Lung microvascular endothelial cell (primary cell): ENCODE data around the gene RAB3C. TPM values are rescaled to one million over a fixed set of nuclear protein-coding genes. Genes with fewer than 3 reads are reported as not detected.
A peak's percentile ranks its signal among the peaks of the same experiment; 100 is the strongest.
"Not testable (repeated sequence)": the region's sequence is repeated elsewhere in the genome, so short reads cannot be mapped to it uniquely, and the experiment has no call there.

Experiments
- DNase-seq, 2 donors: peaks; one replicate each; pipeline versions ENCODE4 v3.0.0 to v3.0.0-alpha.2; 2010; ENCODE audit warnings: low read depth in 2 of 2
- total RNA-seq: library from RNA; depleted of rRNA; stranded (reverse); fragments of >200 nt; gene quantifications from 2 replicates; pipeline ENCODE4 v1.2.1, GENCODE V29; 2014

Gene RAB3C
- total RNA-seq, 1 donor from 2014 or later: under 0.01 TPM

- not testable (repeated sequence) for DNase-seq
Observed at GRCh38 chr5:58602889-58603288, 20.0 kb downstream of the RAB3C start.

DNA sequence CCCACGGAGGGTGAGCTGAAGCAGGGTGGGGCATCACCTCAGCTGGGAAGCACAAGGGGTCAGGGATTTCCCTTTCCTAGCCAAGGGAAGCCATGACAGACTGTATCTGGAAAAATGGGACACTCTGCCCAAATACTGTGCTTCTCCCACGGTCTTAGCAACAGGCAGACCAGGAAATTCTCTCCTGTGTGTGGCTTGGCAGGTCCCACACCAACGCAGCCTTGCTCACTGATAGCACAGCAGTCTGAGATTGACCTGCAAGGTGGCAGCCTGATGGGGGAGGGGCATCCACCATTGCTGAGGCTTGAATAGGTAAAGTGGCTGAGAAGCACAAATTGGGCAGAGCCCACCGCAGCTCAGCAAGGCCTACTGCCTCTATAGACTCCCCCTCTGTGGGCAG lies 23.2 kb downstream of the RAB3C start:
- no peak for DNase-seq

DNA sequence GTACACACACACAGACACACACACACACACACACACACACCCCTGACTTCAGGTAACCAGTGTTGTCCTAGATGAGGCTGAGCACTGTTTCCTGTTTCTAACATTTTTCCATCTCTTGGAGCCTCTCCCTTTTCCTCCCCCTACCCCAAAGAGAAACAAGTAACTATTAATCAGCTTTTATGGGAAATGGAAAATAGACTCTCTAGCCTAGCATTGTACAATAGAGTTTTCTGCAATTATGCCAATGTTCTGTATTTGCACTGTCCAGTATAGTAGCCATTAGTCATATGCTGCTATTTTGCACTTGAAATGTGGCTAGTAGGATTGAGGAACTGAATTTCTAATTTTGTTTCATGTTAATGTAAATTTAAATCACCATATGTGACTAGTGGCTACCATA lies 33.1 kb downstream of the RAB3C start:
- DNase-seq: peak in 1 of 2 donors; percentile 85

DNA sequence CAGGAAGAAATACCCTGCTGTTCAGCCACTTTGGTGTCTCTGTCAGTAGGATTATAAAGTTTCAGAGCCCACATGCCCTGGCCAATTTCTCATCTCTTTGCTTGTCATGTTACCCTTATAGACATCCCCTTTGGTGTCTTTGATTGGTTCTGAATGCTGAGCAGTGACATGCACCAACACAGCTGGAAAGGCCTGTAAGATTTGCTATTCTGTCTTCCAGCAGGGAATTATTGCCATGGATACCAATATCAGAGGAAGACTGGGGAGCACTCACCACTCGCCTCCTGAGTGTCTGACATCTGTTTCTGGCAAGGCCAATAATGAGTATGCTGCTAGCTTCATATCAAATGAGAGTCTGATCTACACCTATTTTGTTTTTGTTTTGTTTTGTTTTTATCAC lies 34.4 kb downstream of the RAB3C start:
- DNase-seq: no peak

GRCh38 chr5:58620336-58620735 lies 37.5 kb downstream of the RAB3C start:
- no peak for DNase-seq

DNA sequence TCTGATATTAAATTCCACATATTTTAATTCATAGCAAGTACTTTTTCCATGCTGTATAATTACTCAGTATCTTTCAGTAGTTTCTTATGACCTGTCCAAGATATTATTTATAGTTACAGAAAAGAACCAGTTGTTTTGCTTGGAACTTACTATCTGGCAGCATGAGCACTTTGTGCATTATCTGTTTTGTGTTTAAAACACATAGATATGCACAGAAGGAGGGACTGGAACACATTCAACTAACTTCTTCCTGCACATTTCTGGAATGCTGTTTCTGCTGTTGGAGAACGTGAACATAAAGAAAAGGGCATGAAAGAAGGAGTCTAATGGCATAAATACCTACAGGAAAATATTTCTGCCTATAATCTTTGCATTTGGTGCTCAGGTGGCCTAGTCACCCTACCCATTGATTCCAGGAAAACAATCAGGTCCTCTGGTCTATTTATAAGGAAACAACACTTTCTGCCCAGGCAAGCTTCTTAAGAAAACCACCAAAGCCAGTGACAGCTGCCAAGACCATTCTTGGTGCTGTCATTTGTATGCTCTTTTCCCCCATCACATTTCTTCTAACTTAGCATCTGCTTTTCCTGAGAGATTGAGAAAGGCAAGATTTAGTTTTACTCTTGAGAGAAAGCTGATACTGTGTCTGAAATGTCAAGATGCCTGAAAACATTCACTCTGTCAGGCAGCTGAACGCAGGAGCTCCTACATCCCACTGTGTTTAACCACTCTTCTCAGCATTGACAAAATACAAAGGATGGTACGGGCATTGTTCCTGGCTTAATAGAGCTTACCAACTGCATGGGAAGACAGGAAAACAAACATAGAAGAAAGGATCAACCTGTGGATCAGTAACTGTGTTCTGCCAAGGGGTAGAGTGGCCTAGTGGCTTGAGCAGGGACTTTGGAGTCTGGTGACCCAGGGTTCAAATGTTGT lies 40.3 kb downstream of the RAB3C start:
- DNase-seq: no peak

DNA sequence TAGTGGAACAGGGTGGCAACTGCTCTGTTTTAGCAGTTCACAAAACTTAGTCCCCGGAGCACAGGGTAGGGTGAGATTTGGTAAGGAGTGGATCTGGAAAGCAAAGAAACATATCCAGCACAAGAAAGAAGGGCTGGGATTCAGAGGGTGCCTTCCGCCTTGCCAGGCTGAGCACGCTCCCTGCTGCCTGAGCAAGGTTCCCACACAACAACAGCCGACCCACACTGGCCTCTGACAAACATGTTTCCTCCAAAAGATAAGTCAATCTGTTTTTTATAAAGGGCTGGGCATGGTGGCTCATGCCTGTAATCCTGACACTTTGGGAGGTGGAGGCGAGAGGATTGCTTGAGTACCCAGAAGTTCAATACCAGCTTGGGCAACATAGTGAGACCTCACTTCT lies 45.8 kb downstream of the RAB3C start:
- DNase-seq: no peak

GRCh38 chr5:58629271-58630159 lies 46.6 kb downstream of the RAB3C start:
- DNase-seq: peak; percentile 61 to 69

- no peak for DNase-seq
Observed at GRCh38 chr5:58631895-58632294, 49.0 kb downstream of the RAB3C start.

- no peak for DNase-seq
Observed at GRCh38 chr5:58635416-58635815, 52.5 kb downstream of the RAB3C start.

DNA sequence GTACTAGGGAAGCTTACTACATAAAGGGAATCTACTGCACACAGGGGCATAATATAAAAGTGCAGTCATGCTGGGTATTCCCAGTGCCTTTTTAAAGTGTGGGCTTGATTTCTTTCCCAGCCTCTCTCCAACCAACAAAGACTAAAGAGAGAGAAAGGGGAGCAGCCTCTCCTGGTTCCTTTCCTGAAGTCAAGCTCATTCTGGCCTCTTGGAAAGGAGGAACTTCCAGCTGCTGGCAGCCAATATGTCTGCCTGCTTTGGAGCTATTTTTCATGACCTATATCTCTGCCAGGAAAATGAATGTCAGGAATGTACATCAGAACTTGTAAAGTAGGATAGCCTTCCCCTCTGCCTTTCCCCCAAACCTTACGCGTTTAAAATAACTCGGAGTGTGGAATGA lies 57.1 kb downstream of the RAB3C start:
- peak in 1 of 2 donors; percentile 9 for DNase-seq

- DNase-seq: peak in 1 of 2 donors; percentile 15
Observed at GRCh38 chr5:58641533-58641932, 58.7 kb downstream of the RAB3C start.

DNA sequence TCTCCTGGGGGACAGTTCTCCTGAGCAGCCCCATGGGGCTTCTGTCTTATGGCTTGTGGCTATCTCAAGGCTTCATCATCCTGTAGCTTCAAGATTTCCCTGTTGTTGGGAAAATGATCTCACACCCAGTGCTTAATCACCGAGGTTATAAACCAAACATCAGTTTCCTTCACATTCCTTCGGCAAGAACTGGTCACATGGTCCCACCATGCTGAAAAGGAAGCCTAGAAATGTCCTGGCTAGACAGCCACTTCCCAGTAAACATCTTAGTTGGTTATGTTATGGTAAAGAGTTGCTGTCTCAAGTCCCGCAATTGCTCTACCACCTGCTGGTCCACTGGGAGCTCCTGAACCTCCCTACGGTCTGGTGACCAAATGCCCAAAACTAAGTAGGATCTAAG lies 66.0 kb downstream of the RAB3C start:
- DNase-seq: peak in 1 of 2 donors; percentile 95

- DNase-seq: peak in 1 of 2 donors; percentile 38
Observed at GRCh38 chr5:58649716-58650115, 66.8 kb downstream of the RAB3C start.

- no peak for DNase-seq
Observed at GRCh38 chr5:58653521-58653920, 70.6 kb downstream of the RAB3C start.

GRCh38 chr5:58666141-58666540 lies 83.3 kb downstream of the RAB3C start:
- no peak for DNase-seq

- DNase-seq: peak; percentile 67 to 97
Observed at GRCh38 chr5:58666598-58667581, 84.0 kb downstream of the RAB3C start.

DNA sequence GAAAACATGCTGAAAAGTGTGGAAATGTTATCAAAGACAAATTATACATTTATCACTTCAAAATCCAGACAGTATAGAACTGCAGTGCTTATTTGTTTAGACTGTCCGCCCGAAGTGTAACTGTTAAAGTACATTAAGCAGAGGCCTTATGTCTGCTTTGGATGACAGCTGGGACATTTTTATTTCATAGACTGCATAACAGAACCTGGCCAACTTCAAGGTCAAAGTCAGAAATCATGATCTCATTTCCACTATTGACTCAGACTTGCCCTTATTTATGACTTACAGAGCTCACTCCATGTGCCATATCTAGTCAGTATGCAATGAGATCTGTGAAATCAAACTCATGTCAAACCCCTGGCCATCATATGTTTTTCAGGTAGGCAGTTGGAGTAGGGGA lies 87.7 kb downstream of the RAB3C start:
- DNase-seq: peak; percentile 73 to 84

DNA sequence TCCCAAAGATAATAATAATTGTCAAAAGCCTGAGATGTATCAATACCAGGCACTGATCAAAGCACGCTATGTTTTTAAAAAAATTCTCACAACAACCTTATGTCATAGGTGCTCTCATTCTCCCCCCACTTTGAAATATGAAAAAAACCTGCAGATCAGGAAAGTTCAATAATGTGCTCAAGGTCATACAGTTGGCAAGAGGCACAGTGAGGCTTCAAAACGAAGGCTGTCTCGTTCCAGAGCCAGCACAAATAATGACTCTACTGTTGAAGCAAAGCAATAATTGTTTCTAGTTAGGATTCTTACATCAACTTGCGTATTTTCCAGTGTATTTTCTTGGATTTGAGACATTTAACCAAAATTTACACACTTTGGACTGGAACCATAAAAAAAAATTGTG lies 88.3 kb downstream of the RAB3C start:
- peak in 1 of 2 donors; percentile 39 for DNase-seq

GRCh38 chr5:58672521-58672920 lies 89.6 kb downstream of the RAB3C start:
- no peak for DNase-seq

DNA sequence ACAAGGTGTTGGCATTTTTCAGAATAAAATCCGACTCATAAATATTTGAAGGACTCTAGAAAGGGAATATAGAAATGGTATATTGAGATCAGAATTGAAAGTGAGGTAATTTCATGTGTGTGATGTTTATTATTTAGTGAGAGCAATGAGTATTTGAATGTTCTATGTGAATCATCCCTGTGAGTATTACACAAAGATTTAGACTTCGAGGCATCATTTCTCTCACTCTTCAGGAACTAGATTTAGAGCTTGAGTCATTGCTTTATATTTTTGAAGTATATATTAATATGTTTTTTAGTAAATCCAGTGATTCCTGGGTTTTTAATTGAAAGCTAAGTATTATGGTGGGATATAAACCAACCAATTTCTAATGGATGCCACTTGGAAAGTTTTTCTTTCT lies 91.2 kb downstream of the RAB3C start:
- peak in 1 of 2 donors; percentile 47 for DNase-seq
